ENCODE measurements around the gene SEPTIN1. TPM values are rescaled to one million over a fixed set of nuclear protein-coding genes. Genes with fewer than 3 reads are reported as not detected.

Gene SEPTIN1
- total RNA-seq, 3 donors from 2014 or later (not counting 1 experiment from before 2014, with no cell fraction given): 196 to 210 (median 205) TPM

GRCh38 chr16:30418350-30419181, 36.2 kb upstream of the SEPTIN1 start:
- intact Hi-C loops (cut with micrococcal nuclease): loop anchor here (5.0 kb wide), 1 partner anchor 46 kb away; the partner anchor contains the start of genes MYL11 and TBC1D10B
- Mint-ChIP-seq H3K4me1 (peaks cover 11 to 14% of the 10 kb centered on the region in 2 donors), H3K27me3 (ENCODE audit: low read depth in 2 of 2) (no peaks in the 10 kb centered on the region), H3K36me3 (no peaks in the 10 kb centered on the region), H3K9me3 (no peaks in the 10 kb centered on the region), H3K27ac (peak overlapping the region; percentile 45 to 81), H3K4me3 (peak overlapping the region; percentile 47)
- H3K27ac ChIP-seq (ENCODE audit: low read length): peak overlapping the region; percentile 77
- peaks cover 13% of the 10 kb centered on the region for H3K4me1 ChIP-seq (ENCODE audit: control insufficient read depth, insufficient read depth, low read length)
- no peaks in the 10 kb centered on the region for H3K27me3 ChIP-seq (ENCODE audit: control insufficient read depth, insufficient read depth, low read length)
- TF ChIP-seq, protein P1, sequence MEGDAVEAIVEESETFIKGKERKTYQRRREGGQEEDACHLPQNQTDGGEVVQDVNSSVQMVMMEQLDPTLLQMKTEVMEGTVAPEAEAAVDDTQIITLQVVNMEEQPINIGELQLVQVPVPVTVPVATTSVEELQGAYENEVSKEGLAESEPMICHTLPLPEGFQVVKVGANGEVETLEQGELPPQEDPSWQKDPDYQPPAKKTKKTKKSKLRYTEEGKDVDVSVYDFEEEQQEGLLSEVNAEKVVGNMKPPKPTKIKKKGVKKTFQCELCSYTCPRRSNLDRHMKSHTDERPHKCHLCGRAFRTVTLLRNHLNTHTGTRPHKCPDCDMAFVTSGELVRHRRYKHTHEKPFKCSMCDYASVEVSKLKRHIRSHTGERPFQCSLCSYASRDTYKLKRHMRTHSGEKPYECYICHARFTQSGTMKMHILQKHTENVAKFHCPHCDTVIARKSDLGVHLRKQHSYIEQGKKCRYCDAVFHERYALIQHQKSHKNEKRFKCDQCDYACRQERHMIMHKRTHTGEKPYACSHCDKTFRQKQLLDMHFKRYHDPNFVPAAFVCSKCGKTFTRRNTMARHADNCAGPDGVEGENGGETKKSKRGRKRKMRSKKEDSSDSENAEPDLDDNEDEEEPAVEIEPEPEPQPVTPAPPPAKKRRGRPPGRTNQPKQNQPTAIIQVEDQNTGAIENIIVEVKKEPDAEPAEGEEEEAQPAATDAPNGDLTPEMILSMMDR (IDR thresholded peaks at IDR 0.05): no peak
- no peak for ATAC-seq
- peak in 1 of 2 donors; percentile 34 for DNase-seq
- no peaks in the 10 kb centered on the region for H3K9me3 ChIP-seq (ENCODE audit: control insufficient read depth, insufficient read depth, low read length)
- peaks cover 8% of the 10 kb centered on the region for H3K36me3 ChIP-seq (ENCODE audit: control insufficient read depth, insufficient read depth, low read length)
- WGBS (ENCODE audit: insufficient coverage): 66% methylated on average over 27 of the region's 31 CpGs
- H3K4me3 ChIP-seq (ENCODE audit: low read length): peak overlapping the region; percentile 32

- peaks cover 13% of the 10 kb centered on the region for H3K4me1 ChIP-seq (ENCODE audit: control insufficient read depth, insufficient read depth, low read length)
- no peaks in the 10 kb centered on the region for H3K27me3 ChIP-seq (ENCODE audit: control insufficient read depth, insufficient read depth, low read length)
- Mint-ChIP-seq H3K27me3 (ENCODE audit: low read depth in 2 of 2) (no peaks in the 10 kb centered on the region), H3K4me3 (peak overlapping the region; percentile 67), H3K36me3 (no peaks in the 10 kb centered on the region), H3K4me1 (peaks cover 11 to 14% of the 10 kb centered on the region in 2 donors), H3K27ac (peak overlapping the region; percentile 51 to 81), H3K9me3 (no peaks in the 10 kb centered on the region)
- peak overlapping the region; percentile 40 for H3K4me3 ChIP-seq (ENCODE audit: low read length)
- peak; percentile 85 to 98 for DNase-seq
- H3K27ac ChIP-seq (ENCODE audit: low read length): peak overlapping the region; percentile 77
- no peaks in the 10 kb centered on the region for H3K9me3 ChIP-seq (ENCODE audit: control insufficient read depth, insufficient read depth, low read length)
- peak; percentile 86 to 97 (median 88) for ATAC-seq
- TF ChIP-seq, protein P1 (IDR thresholded peaks at IDR 0.05): no peak
- H3K36me3 ChIP-seq (ENCODE audit: control insufficient read depth, insufficient read depth, low read length): peaks cover 4% of the 10 kb centered on the region
- intact Hi-C loops (cut with micrococcal nuclease): loop anchor here (2.0 to 5.0 kb wide), 2 partner anchors 45 to 67 kb away; partner anchors contain the start of genes MYL11 and TBC1D10B
- 2% methylated on average over 140 of the region's 140 CpGs for whole genome bisulfite sequencing (ENCODE audit: insufficient coverage)
Measured at GRCh38 chr16:30417529-30418349, 35.4 kb upstream of the SEPTIN1 start.

DNA sequence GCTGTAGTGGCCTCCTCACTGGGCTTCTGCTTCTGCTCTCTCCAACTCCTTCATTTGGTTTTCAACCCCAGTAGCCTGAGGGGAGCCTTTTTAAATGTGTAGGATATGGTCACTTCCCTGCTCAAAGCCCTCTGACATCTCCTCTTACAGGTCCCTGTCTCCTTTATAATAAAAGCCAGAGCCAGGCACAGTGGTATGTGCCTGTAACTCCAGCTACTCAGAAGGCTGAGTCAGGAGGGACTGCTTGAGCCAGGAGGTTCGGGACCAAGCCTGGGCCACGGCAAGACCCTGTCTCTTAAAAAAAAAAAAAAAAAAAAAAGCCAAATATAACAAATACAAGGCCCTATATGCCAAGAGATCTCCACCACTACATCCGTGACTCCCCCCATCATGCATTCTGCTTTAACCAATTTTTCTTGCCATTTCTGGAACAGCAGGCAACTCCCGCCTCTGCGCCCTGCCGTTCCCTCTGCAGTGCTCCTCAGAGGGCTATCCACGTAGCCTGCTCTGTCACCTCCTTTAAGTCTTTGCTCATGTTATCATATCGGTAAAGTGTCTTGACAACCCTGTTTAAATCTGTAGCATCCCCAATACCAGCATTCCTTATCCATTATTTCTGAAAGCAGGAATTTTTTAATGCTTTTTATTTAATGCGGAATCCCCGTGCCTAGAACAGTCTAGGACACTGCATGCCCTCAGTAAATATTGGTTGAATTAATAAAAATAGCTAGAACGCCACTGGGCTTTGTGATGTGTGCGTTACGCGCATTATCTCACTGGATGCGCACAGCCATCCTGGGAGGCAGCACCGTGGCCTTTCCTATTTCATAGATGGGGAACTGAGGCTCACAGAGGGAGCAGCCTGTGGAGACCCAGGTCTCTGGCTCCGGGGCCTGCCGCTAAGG, 34.5 kb upstream of the SEPTIN1 start:
- no peak for ATAC-seq
- intact Hi-C loops (cut with micrococcal nuclease): loop anchor here (2.0 to 5.0 kb wide), 2 partner anchors 45 to 66 kb away; partner anchors contain the start of genes MYL11 and TBC1D10B
- TF ChIP-seq, protein P1 (IDR thresholded peaks at IDR 0.05): no peak
- peak overlapping the region in 1 of 2 donors; percentile 81 for H3K27ac Mint-ChIP-seq
- H3K4me1 Mint-ChIP-seq: peaks cover 14 to 16% of the 10 kb centered on the region in 2 donors
- no peaks in the 10 kb centered on the region for H3K27me3 ChIP-seq (ENCODE audit: control insufficient read depth, insufficient read depth, low read length)
- H3K9me3 Mint-ChIP-seq: no peaks in the 10 kb centered on the region
- no peaks in the 10 kb centered on the region for H3K27me3 Mint-ChIP-seq (ENCODE audit: low read depth in 2 of 2)
- peaks cover 1% of the 10 kb centered on the region for H3K36me3 ChIP-seq (ENCODE audit: control insufficient read depth, insufficient read depth, low read length)
- peak overlapping the region; percentile 67 for H3K4me3 Mint-ChIP-seq
- no peak for DNase-seq
- no peaks in the 10 kb centered on the region for H3K9me3 ChIP-seq (ENCODE audit: control insufficient read depth, insufficient read depth, low read length)
- peak overlapping the region; percentile 63 for H3K27ac ChIP-seq (ENCODE audit: low read length)
- no peaks in the 10 kb centered on the region for H3K36me3 Mint-ChIP-seq
- H3K4me3 ChIP-seq (ENCODE audit: low read length): peak overlapping the region; percentile 40
- 76% methylated on average over 18 of the region's 18 CpGs for WGBS (ENCODE audit: insufficient coverage)
- H3K4me1 ChIP-seq (ENCODE audit: control insufficient read depth, insufficient read depth, low read length): peaks cover 13% of the 10 kb centered on the region
